ENCODE results near the gene C6orf52.
A peak's percentile ranks its signal among the peaks of the same experiment; 100 is the strongest.
"Not testable (repeated sequence)": the region's sequence is repeated elsewhere in the genome, so short reads cannot be mapped to it uniquely, and the experiment has no call there.

The C6orf52 gene

GRCh38 chr6:10682355-10682988 is 11.9 kb downstream of the C6orf52 start:
- Mint-ChIP-seq H3K36me3 (peaks cover 6% of the 10 kb centered on the region), H3K9me3 (peaks cover 3% of the 10 kb centered on the region), H3K4me3 (no peak overlapping the region), H3K27me3 (peaks cover 19% of the 10 kb centered on the region), H3K4me1 (peaks cover 16% of the 10 kb centered on the region), H3K27ac (no peak overlapping the region)
- ATAC-seq: no peak

- H3K9me3 Mint-ChIP-seq: peaks cover 3% of the 10 kb centered on the region
- peaks cover 6% of the 10 kb centered on the region for H3K36me3 Mint-ChIP-seq
- no peak overlapping the region for H3K27ac Mint-ChIP-seq
- peaks cover 19% of the 10 kb centered on the region for H3K27me3 Mint-ChIP-seq
- H3K4me3 Mint-ChIP-seq: no peak overlapping the region
- peaks cover 16% of the 10 kb centered on the region for H3K4me1 Mint-ChIP-seq
- ATAC-seq: no peak
Observed at GRCh38 chr6:10681795-10682194, 12.6 kb downstream of the C6orf52 start.

- peaks cover 9% of the 10 kb centered on the region for H3K27me3 Mint-ChIP-seq
- H3K36me3 Mint-ChIP-seq: peaks cover 6% of the 10 kb centered on the region
- ATAC-seq: no peak
- H3K27ac Mint-ChIP-seq: no peak overlapping the region
- H3K9me3 Mint-ChIP-seq: peaks cover 6% of the 10 kb centered on the region
- H3K4me3 Mint-ChIP-seq: no peak overlapping the region
- H3K4me1 Mint-ChIP-seq: no peaks in the 10 kb centered on the region
Observed at GRCh38 chr6:10678456-10678855, 16.0 kb downstream of the C6orf52 start.

GRCh38 chr6:10676403-10676802 is 18.0 kb downstream of the C6orf52 start:
- Mint-ChIP-seq H3K4me3 (no peak overlapping the region), H3K4me1 (no peaks in the 10 kb centered on the region), H3K9me3 (peaks cover 6% of the 10 kb centered on the region), H3K36me3 (peaks cover 2% of the 10 kb centered on the region), H3K27ac (no peak overlapping the region), H3K27me3 (peaks cover 9% of the 10 kb centered on the region)
- no peak for ATAC-seq

GRCh38 chr6:10668126-10668917 is 26.1 kb downstream of the C6orf52 start:
- no peak overlapping the region for H3K27ac Mint-ChIP-seq
- no peaks in the 10 kb centered on the region for H3K36me3 Mint-ChIP-seq
- H3K4me1 Mint-ChIP-seq: peaks cover 14% of the 10 kb centered on the region
- H3K9me3 Mint-ChIP-seq: peaks cover 6% of the 10 kb centered on the region
- no peak overlapping the region for H3K4me3 Mint-ChIP-seq
- ATAC-seq: no peak
- H3K27me3 Mint-ChIP-seq: peaks cover 27% of the 10 kb centered on the region

- not testable (repeated sequence) for H3K4me3 Mint-ChIP-seq, ATAC-seq, H3K9me3 Mint-ChIP-seq, H3K27ac Mint-ChIP-seq, H3K36me3 Mint-ChIP-seq
- Mint-ChIP-seq H3K27me3 (peaks cover 27% of the 10 kb centered on the region), H3K4me1 (peaks cover 14% of the 10 kb centered on the region)
Observed at GRCh38 chr6:10665595-10665994, 28.8 kb downstream of the C6orf52 start.

- H3K9me3 Mint-ChIP-seq: peaks cover 6% of the 10 kb centered on the region
- peaks cover 11% of the 10 kb centered on the region for H3K4me1 Mint-ChIP-seq
- H3K27ac Mint-ChIP-seq: no peak overlapping the region
- no peaks in the 10 kb centered on the region for H3K36me3 Mint-ChIP-seq
- no peak overlapping the region for H3K4me3 Mint-ChIP-seq
- H3K27me3 Mint-ChIP-seq: peaks cover 39% of the 10 kb centered on the region
- no peak for ATAC-seq
Observed at GRCh38 chr6:10662742-10663141, 31.7 kb downstream of the C6orf52 start.

GRCh38 chr6:10662207-10662606 is 32.2 kb downstream of the C6orf52 start:
- no peak for ATAC-seq
- peaks cover 36% of the 10 kb centered on the region for H3K27me3 Mint-ChIP-seq
- H3K27ac Mint-ChIP-seq: no peak overlapping the region
- no peaks in the 10 kb centered on the region for H3K36me3 Mint-ChIP-seq
- H3K4me3 Mint-ChIP-seq: no peak overlapping the region
- H3K4me1 Mint-ChIP-seq: peaks cover 7% of the 10 kb centered on the region
- peaks cover 6% of the 10 kb centered on the region for H3K9me3 Mint-ChIP-seq

GRCh38 chr6:10660431-10661191 is 33.8 kb downstream of the C6orf52 start:
- H3K27ac Mint-ChIP-seq, ATAC-seq: not testable (repeated sequence)

GRCh38 chr6:10659699-10660348 is 34.6 kb downstream of the C6orf52 start:
- Mint-ChIP-seq H3K27ac (peak overlapping the region; percentile 32), H3K4me1 (peaks cover 17% of the 10 kb centered on the region), H3K36me3 (no peaks in the 10 kb centered on the region), H3K4me3 (peak overlapping the region; percentile 77), H3K9me3 (peaks cover 3% of the 10 kb centered on the region), H3K27me3 (peaks cover 18% of the 10 kb centered on the region)
- ATAC-seq: no peak

More at GRCh38 chr6:10660431-10661191, 33.8 kb downstream of the C6orf52 start:
- H3K36me3 Mint-ChIP-seq, H3K9me3 Mint-ChIP-seq: not testable (repeated sequence)
- Mint-ChIP-seq H3K4me1 (peaks cover 12% of the 10 kb centered on the region), H3K27me3 (peaks cover 21% of the 10 kb centered on the region), H3K4me3 (peak overlapping the region; percentile 77)

GRCh38 chr6:10658910-10659698 is 35.3 kb downstream of the C6orf52 start:
- no peak for ATAC-seq
- Mint-ChIP-seq H3K36me3 (no peaks in the 10 kb centered on the region), H3K27me3 (peaks cover 18% of the 10 kb centered on the region), H3K9me3 (peaks cover under 1% of the 10 kb centered on the region), H3K4me3 (peak overlapping the region; percentile 77), H3K4me1 (peaks cover 13% of the 10 kb centered on the region), H3K27ac (peak overlapping the region; percentile 32)

- Mint-ChIP-seq H3K4me3 (no peak overlapping the region), H3K27ac (no peak overlapping the region), H3K36me3 (no peaks in the 10 kb centered on the region), H3K9me3 (no peaks in the 10 kb centered on the region), H3K4me1 (peaks cover 10% of the 10 kb centered on the region), H3K27me3 (peaks cover 18% of the 10 kb centered on the region)
- ATAC-seq: no peak
Observed at GRCh38 chr6:10655508-10656055, 38.8 kb downstream of the C6orf52 start.

- H3K4me3 Mint-ChIP-seq: no peak overlapping the region
- ATAC-seq: no peak
Observed at GRCh38 chr6:10644225-10644624, 50.2 kb downstream of the C6orf52 start.

GRCh38 chr6:10643201-10643651 is 51.2 kb downstream of the C6orf52 start:
- Mint-ChIP-seq H3K27ac (no peak overlapping the region), H3K27me3 (no peaks in the 10 kb centered on the region), H3K4me3 (no peak overlapping the region), H3K36me3 (no peaks in the 10 kb centered on the region), H3K9me3 (no peaks in the 10 kb centered on the region), H3K4me1 (peaks cover 27% of the 10 kb centered on the region)
- ATAC-seq: peak; percentile 83

More at GRCh38 chr6:10644225-10644624, 50.2 kb downstream of the C6orf52 start:
- peaks cover 25% of the 10 kb centered on the region for H3K4me1 Mint-ChIP-seq
- no peaks in the 10 kb centered on the region for H3K36me3 Mint-ChIP-seq
- no peaks in the 10 kb centered on the region for H3K9me3 Mint-ChIP-seq
- H3K27ac Mint-ChIP-seq: no peak overlapping the region
- H3K27me3 Mint-ChIP-seq: no peaks in the 10 kb centered on the region
